NT2/D1 (cell line): ENCODE results near the gene ATM.

Experiments used
- SUZ12 ChIP-seq: IDR thresholded peaks from 2 replicates; pipeline ENCODE4 v1.6.1; 2011; ENCODE audit not compliant: insufficient read length, insufficient read depth; ENCODE audit errors: extremely low read depth
- YY1 ChIP-seq: IDR thresholded peaks from 2 replicates; pipeline ENCODE4 v1.6.1; 2011; ENCODE audit not compliant: insufficient read length, insufficient read depth
- ZNF274 ChIP-seq: IDR thresholded peaks from 2 replicates; pipeline ENCODE4 v1.6.1; 2011; ENCODE audit warnings: mild to moderate bottlenecking, low read depth, low read length

GRCh38 chr11:108222574-108223347 is at the start of gene ATM, which contains the start of gene NPAT:
- no peak for TF ChIP-seq YY1
- TF ChIP-seq ZNF274: no peak
- no peak for TF ChIP-seq SUZ12
